Loucy (cell line): ENCODE results near the gene GADD45G.

Source experiments
- H2AFZ ChIP-seq: fragments of 200-600 bp; sonication (generic); 2 replicates; pipeline ENCODE4 v1.6.0; 2016; ENCODE audit warnings: antibody characterized with exemption, mild to moderate bottlenecking, low read length, moderate library complexity
- H3F3A ChIP-seq: fragments of 200-600 bp; 2 replicates; pipeline ENCODE4 v1.6.0; 2016; ENCODE audit warnings: antibody characterized with exemption, low read depth, mild to moderate bottlenecking
- H3K27me3 ChIP-seq: fragments of 200-600 bp; sonication (generic); 2 replicates; pipeline ENCODE4 v1.6.1; 2014; ENCODE audit warnings: low read length, mild to moderate bottlenecking; ENCODE audit not compliant: insufficient read depth, poor library complexity, severe bottlenecking
- H3K36me3 ChIP-seq: fragments of 200-600 bp; sonication (generic); 2 replicates; pipeline ENCODE4 v1.6.1; 2016; ENCODE audit warnings: low read length; ENCODE audit not compliant: insufficient read depth
- H3K4me1 ChIP-seq: fragments of 200-600 bp; sonication (generic); 2 replicates; pipeline ENCODE4 v1.5.1; 2014; ENCODE audit warnings: low read length, mild to moderate bottlenecking; ENCODE audit not compliant: insufficient read depth, poor library complexity, severe bottlenecking
- H3K4me2 ChIP-seq: fragments of 200-600 bp; sonication (generic); 2 replicates; pipeline ENCODE4 v1.6.0; 2014; ENCODE audit warnings: antibody characterized with exemption, low read length, low read depth, mild to moderate bottlenecking; ENCODE audit not compliant: poor library complexity, severe bottlenecking
- H3K4me3 ChIP-seq: fragments of 200-600 bp; sonication (generic); 2 replicates; pipeline ENCODE4 v1.5.1; 2014; ENCODE audit warnings: low read length, mild to moderate bottlenecking, mixed read lengths; ENCODE audit not compliant: poor library complexity, severe bottlenecking
- H3K79me2 ChIP-seq: fragments of 200-600 bp; sonication (generic); 2 replicates; pipeline ENCODE4 v1.6.1; 2014; ENCODE audit warnings: low read length; ENCODE audit not compliant: insufficient read depth
- H3K9ac ChIP-seq: fragments of 200-600 bp; sonication (generic); 2 replicates; pipeline ENCODE4 v1.6.0; 2014; ENCODE audit warnings: mild to moderate bottlenecking, low read depth, low read length, moderate library complexity; ENCODE audit not compliant: poor library complexity, severe bottlenecking
- H3K9me2 ChIP-seq: fragments of 200-600 bp; sonication (generic); replicated peaks from 2 replicates; pipeline ENCODE4 v1.6.1; 2016; ENCODE audit warnings: low read depth, low read length, mixed read lengths
- H3K9me3 ChIP-seq: fragments of 200-600 bp; sonication (generic); 2 replicates; pipeline ENCODE4 v1.6.1; 2014; ENCODE audit warnings: mild to moderate bottlenecking, antibody characterized with exemption, low read length, low read depth; ENCODE audit not compliant: insufficient read depth
- H4K20me1 ChIP-seq: fragments of 200-600 bp; sonication (generic); 2 replicates; pipeline ENCODE4 v1.6.0; 2014; ENCODE audit warnings: antibody characterized with exemption, low read length, mild to moderate bottlenecking; ENCODE audit not compliant: insufficient read depth, poor library complexity, severe bottlenecking
- EZH2phosphoT487 ChIP-seq: fragments of 200-600 bp; IDR thresholded peaks from 2 replicates; pipeline ENCODE4 v1.6.1; 2018; ENCODE audit warnings: antibody characterized with exemption, mild to moderate bottlenecking, moderate library complexity, borderline replicate concordance
- TF ChIP-seq, protein P1 (sequence below): fragments of 200-600 bp; sonication (generic); conservative IDR thresholded peaks from 2 replicates; pipeline ENCODE4 v1.5.1; 2014; ENCODE audit warnings: mild to moderate bottlenecking, antibody characterized with exemption, low read length

Gene GADD45G

DNA sequence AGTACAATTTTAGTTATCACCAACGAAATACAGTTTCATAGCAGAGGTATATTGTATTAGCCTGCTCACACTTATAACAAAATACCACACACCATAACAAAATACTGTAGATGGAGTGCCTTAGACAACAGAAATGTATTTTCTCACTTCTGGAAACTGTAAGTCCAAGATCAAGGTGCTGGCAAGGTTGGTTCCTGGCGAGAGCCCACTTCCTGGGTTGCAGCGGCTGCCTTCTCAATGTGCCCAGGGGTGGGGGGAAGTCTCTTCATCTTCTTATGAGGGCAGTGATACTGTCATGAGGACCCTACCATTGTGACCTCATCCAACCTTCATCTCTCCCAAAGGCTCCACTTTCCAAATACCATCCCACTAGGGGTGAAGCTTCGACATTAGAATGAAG is 30.5 kb upstream of the GADD45G start:
- no peak overlapping the region for H3K4me2 ChIP-seq
- peaks cover 8% of the 10 kb centered on the region for H3K4me1 ChIP-seq
- no peaks in the 10 kb centered on the region for H3F3A ChIP-seq
- TF ChIP-seq, protein P1, sequence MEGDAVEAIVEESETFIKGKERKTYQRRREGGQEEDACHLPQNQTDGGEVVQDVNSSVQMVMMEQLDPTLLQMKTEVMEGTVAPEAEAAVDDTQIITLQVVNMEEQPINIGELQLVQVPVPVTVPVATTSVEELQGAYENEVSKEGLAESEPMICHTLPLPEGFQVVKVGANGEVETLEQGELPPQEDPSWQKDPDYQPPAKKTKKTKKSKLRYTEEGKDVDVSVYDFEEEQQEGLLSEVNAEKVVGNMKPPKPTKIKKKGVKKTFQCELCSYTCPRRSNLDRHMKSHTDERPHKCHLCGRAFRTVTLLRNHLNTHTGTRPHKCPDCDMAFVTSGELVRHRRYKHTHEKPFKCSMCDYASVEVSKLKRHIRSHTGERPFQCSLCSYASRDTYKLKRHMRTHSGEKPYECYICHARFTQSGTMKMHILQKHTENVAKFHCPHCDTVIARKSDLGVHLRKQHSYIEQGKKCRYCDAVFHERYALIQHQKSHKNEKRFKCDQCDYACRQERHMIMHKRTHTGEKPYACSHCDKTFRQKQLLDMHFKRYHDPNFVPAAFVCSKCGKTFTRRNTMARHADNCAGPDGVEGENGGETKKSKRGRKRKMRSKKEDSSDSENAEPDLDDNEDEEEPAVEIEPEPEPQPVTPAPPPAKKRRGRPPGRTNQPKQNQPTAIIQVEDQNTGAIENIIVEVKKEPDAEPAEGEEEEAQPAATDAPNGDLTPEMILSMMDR: no peak
- TF ChIP-seq EZH2phosphoT487: no peak
- no peaks in the 10 kb centered on the region for H3K9me2 ChIP-seq
- H2AFZ ChIP-seq: no peak overlapping the region
- no peak overlapping the region for H3K9ac ChIP-seq
- H3K79me2 ChIP-seq: no peaks in the 10 kb centered on the region
- no peaks in the 10 kb centered on the region for H3K36me3 ChIP-seq
- H3K9me3 ChIP-seq: no peaks in the 10 kb centered on the region
- H4K20me1 ChIP-seq: no peaks in the 10 kb centered on the region
- no peaks in the 10 kb centered on the region for H3K27me3 ChIP-seq
- H3K4me3 ChIP-seq: no peak overlapping the region

DNA sequence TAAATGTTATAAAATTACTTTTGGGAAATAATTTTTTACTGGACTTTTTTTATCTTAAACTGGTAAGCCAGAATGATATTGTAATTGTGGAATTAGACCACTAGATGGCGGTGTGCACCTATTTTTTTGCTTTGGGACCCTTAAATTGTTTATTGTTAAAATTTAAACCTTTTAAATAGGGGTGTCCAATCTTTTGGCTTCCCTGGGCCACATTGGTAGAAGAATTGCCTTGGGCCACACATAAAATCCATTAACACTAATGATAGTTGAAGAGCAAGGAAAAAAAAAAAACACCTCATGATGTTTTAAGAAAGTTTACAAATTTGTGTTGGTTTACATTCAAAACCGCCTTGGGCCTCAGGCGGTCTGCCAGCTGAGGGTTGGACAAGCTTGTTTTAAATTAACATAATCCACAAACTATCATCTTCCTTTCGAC is 28.4 kb upstream of the GADD45G start:
- Histone ChIP-seq H3F3A (no peaks in the 10 kb centered on the region), H3K79me2 (no peaks in the 10 kb centered on the region), H2AFZ (no peak overlapping the region), H4K20me1 (no peaks in the 10 kb centered on the region), H3K4me2 (no peak overlapping the region), H3K4me1 (peaks cover 8% of the 10 kb centered on the region), H3K36me3 (no peaks in the 10 kb centered on the region), H3K27me3 (no peaks in the 10 kb centered on the region), H3K9ac (no peak overlapping the region), H3K4me3 (no peak overlapping the region), H3K9me2 (no peaks in the 10 kb centered on the region), H3K9me3 (no peaks in the 10 kb centered on the region)
- TF ChIP-seq, protein P1: peak; percentile 79
- no peak for TF ChIP-seq EZH2phosphoT487

DNA sequence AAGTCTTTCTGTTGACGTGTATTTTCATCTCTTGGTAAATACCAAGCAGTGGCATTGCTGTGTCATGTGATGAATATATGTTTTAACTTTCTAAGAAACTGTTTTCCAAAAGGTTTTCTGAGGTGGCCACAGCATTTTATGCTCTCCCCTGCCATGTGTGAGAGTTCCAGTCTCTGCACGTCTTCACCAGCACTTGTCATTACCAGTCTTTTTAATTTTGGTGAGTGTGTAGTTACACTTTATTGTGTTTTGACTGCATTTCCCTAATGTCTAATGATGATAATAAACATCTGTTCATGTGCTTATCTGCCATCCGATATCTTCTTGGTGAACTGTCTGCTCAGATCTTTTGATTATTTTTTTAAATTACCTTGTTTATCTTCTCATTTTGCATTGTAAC is 27.4 kb upstream of the GADD45G start:
- no peaks in the 10 kb centered on the region for H3K79me2 ChIP-seq
- H3K27me3 ChIP-seq: no peaks in the 10 kb centered on the region
- no peaks in the 10 kb centered on the region for H3K9me3 ChIP-seq
- H3F3A ChIP-seq: no peaks in the 10 kb centered on the region
- no peak overlapping the region for H3K9ac ChIP-seq
- H2AFZ ChIP-seq: no peak overlapping the region
- H3K4me1 ChIP-seq: peaks cover 8% of the 10 kb centered on the region
- no peak for TF ChIP-seq EZH2phosphoT487
- TF ChIP-seq, protein P1: no peak
- no peaks in the 10 kb centered on the region for H3K9me2 ChIP-seq
- H3K36me3 ChIP-seq: no peaks in the 10 kb centered on the region
- no peak overlapping the region for H3K4me2 ChIP-seq
- no peak overlapping the region for H3K4me3 ChIP-seq
- no peaks in the 10 kb centered on the region for H4K20me1 ChIP-seq
